Measurements from ENCODE around the gene PAXIP1. TPM values are rescaled to one million over a fixed set of nuclear protein-coding genes. Genes with fewer than 3 reads are reported as not detected.
A peak's percentile ranks its signal among the peaks of the same experiment; 100 is the strongest.

PAXIP1 gene
- total RNA-seq, 1 experiment from 2014 or later: 32.6 TPM

DNA sequence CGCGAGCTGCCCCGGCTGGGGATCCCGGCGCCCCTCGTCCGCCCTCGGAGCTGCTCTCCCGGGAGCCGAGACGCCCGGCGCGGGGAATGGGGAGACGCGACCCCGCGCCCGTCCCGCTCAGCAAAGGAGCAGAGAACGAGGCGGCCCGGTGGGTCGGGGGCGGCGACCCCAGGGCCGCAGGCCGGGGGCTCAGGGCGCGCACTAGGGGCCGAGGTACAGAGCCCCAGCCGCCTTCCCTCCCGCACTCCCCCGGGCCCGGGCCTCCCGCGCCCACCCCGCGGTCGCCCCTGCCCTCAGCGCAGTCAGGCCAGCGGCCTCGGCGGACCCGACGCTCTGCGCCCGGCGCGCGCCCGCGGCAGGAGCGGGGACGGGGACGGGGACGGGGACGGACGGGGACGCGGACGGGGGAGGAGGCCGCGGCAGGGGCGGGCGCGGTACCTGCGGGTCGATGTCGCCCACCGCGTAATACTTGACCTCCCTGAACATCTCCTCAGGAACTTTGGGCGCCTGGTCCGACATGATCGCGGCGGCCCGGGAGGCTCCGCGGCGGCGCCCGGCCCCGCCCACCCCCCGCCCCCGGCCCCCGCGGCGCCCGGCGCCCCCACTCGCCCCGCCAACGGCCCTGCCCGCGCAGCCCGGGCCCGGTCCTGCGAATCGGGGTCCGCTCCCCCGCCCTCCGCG is 373 bp downstream of the PAXIP1 start:
- peaks cover 7% of the 10 kb centered on the region for H3K4me1 ChIP-seq (ENCODE audit: insufficient read depth, low read length)
- H3K23me2 ChIP-seq (ENCODE audit: insufficient read length, low read depth, low read length, poor library complexity, severe bottlenecking): peaks cover 9% of the 10 kb centered on the region
- no CpG with 5 or more reads among the region's 104 CpGs for WGBS (ENCODE audit: extremely low coverage, insufficient read length, low lambda C conversion rate)
- H3K79me2 ChIP-seq (ENCODE audit: insufficient read depth, low read length): peaks cover 21% of the 10 kb centered on the region; the same call in 1 of the 2 replicates
- no peak overlapping the region for H3T11ph ChIP-seq (ENCODE audit: low read length)
- no peak overlapping the region for H3K56ac ChIP-seq (ENCODE audit: insufficient read length, low read depth, low read length)
- H3K79me1 ChIP-seq (ENCODE audit: insufficient read depth, low read depth, low read length, poor library complexity, severe bottlenecking): no peaks in the 10 kb centered on the region
- no peak overlapping the region for H3K27ac ChIP-seq (ENCODE audit: insufficient read length, low read depth, low read length)
- Mint-ChIP-seq H3K4me3 (peak overlapping the region; percentile 53 to 64; a peak in 4 of 5 replicates), H3K27ac (no peak overlapping the region), H3K4me1 (peaks cover 15 to 17% of the 10 kb centered on the region in 2 experiments), H3K36me3 (ENCODE audit: insufficient read depth in 1 of 3, low read depth in 3 of 3) (peaks cover 3 to 17% (median 4%) of the 10 kb centered on the region in 3 experiments; a peak in 5 of 7 replicates), H3K9me3 (no peaks in the 10 kb centered on the region; a peak in 1 of 5 replicates), H3K27me3 (ENCODE audit: low read depth) (no peaks in the 10 kb centered on the region)
- H2AK5ac ChIP-seq (ENCODE audit: insufficient read length, low read length): no peak overlapping the region
- no peak overlapping the region for H2BK15ac ChIP-seq (ENCODE audit: low read depth, low read length)
- H2BK12ac ChIP-seq (ENCODE audit: insufficient read length, low read depth, low read length): no peak overlapping the region
- no peak overlapping the region for H4K91ac ChIP-seq (ENCODE audit: insufficient read length, low read depth, low read length)
- no peak overlapping the region for H3K4ac ChIP-seq (ENCODE audit: low read depth, low read length)
- H3K4me2 ChIP-seq (ENCODE audit: insufficient read depth, insufficient read length, low read length): peak overlapping the region; percentile 93
- H3K18ac ChIP-seq (ENCODE audit: insufficient read length, low read depth, low read length): no peak overlapping the region
- H3K9ac ChIP-seq (ENCODE audit: extremely low read depth, insufficient read length, low read length): peak overlapping the region; percentile 57
- H2AFZ ChIP-seq (ENCODE audit: low read length): no peak overlapping the region
- no peak overlapping the region for H2BK120ac ChIP-seq (ENCODE audit: low read depth, low read length, poor library complexity, severe bottlenecking)
- H4K8ac ChIP-seq (replicated peaks; ENCODE audit: insufficient read length, low read depth, low read length): no peak overlapping the region
- H4K5ac ChIP-seq (ENCODE audit: insufficient read length, low read depth, low read length): no peak overlapping the region
- H3K9me3 ChIP-seq (ENCODE audit: control insufficient read depth, low read depth, low read length): no peaks in the 10 kb centered on the region
- TF ChIP-seq, protein P1, sequence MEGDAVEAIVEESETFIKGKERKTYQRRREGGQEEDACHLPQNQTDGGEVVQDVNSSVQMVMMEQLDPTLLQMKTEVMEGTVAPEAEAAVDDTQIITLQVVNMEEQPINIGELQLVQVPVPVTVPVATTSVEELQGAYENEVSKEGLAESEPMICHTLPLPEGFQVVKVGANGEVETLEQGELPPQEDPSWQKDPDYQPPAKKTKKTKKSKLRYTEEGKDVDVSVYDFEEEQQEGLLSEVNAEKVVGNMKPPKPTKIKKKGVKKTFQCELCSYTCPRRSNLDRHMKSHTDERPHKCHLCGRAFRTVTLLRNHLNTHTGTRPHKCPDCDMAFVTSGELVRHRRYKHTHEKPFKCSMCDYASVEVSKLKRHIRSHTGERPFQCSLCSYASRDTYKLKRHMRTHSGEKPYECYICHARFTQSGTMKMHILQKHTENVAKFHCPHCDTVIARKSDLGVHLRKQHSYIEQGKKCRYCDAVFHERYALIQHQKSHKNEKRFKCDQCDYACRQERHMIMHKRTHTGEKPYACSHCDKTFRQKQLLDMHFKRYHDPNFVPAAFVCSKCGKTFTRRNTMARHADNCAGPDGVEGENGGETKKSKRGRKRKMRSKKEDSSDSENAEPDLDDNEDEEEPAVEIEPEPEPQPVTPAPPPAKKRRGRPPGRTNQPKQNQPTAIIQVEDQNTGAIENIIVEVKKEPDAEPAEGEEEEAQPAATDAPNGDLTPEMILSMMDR (conservative IDR thresholded peaks at IDR 0.05): no peak
- H2BK5ac ChIP-seq (ENCODE audit: insufficient read length, low read length): no peak overlapping the region
- DNase-seq: peak; percentile 54
- peak overlapping the region; percentile 69; the same call in 1 of the 2 replicates for H3K14ac ChIP-seq (ENCODE audit: insufficient read depth, low read length)
- H3K27me3 ChIP-seq (ENCODE audit: insufficient read depth, low read length): no peaks in the 10 kb centered on the region
- no peak overlapping the region for H3K23ac ChIP-seq (ENCODE audit: insufficient read length, low read depth, low read length)
- H4K20me1 ChIP-seq (ENCODE audit: control insufficient read depth, insufficient read depth, insufficient read length): no peaks in the 10 kb centered on the region
- H2BK20ac ChIP-seq (ENCODE audit: low read depth, low read length, poor library complexity, severe bottlenecking): no peak overlapping the region
